HCT116 (cell line): ENCODE results near the gene BTBD6.

Experiments used
- CEBPB ChIP-seq: IDR thresholded peaks from 2 replicates; pipeline ENCODE4 v1.6.1; 2012; ENCODE audit warnings: low read depth
- EZH2 ChIP-seq: fragments of 200-600 bp; sonication (generic); IDR thresholded peaks from 2 replicates; pipeline ENCODE4 v1.6.1; 2017; ENCODE audit warnings: antibody characterized with exemption, mixed run types
- FOSL1 ChIP-seq: IDR thresholded peaks from 2 replicates; pipeline ENCODE4 v1.6.1; 2012; ENCODE audit warnings: low read depth
- POLR2A ChIP-seq: IDR thresholded peaks from 2 replicates; pipeline ENCODE4 v1.7.0; 2011; ENCODE audit warnings: borderline replicate concordance; ENCODE audit not compliant: insufficient read depth, insufficient read length; ENCODE audit errors: extremely low read depth
- POLR2AphosphoS5 ChIP-seq: IDR thresholded peaks from 2 replicates; pipeline ENCODE4 v1.6.1; 2011; ENCODE audit warnings: mild to moderate bottlenecking, low read depth, low read length, moderate library complexity
- RAD21 ChIP-seq: IDR thresholded peaks from 2 replicates; pipeline ENCODE4 v1.6.1; 2012; ENCODE audit warnings: low read depth, mild to moderate bottlenecking
- SP1 ChIP-seq: IDR thresholded peaks from 2 replicates; pipeline ENCODE4 v1.6.1; 2012; ENCODE audit warnings: low read depth
- TF ChIP-seq, protein P1 (sequence below), 3 experiments: fragments of 200-600 bp in 1 of 3; sonication (generic) in 1 of 3; IDR thresholded peaks in 2 of 3; conservative IDR thresholded peaks in 1 of 3; 2 replicates each; pipeline ENCODE4 v1.5.1; 2012 to 2017; ENCODE audit warnings: low read depth in 2 of 3, low read length in 2 of 3, antibody characterized with exemption in 1 of 3, borderline replicate concordance in 1 of 3, control low read depth in 1 of 3, mild to moderate bottlenecking in 1 of 3, mixed read lengths in 1 of 3, mixed run types in 1 of 3, moderate library complexity in 1 of 3; ENCODE audit not compliant: insufficient read depth in 1 of 3
- TF ChIP-seq, protein P2 (sequence below): IDR thresholded peaks from 2 replicates; pipeline ENCODE4 v1.6.1; 2012

DNA sequence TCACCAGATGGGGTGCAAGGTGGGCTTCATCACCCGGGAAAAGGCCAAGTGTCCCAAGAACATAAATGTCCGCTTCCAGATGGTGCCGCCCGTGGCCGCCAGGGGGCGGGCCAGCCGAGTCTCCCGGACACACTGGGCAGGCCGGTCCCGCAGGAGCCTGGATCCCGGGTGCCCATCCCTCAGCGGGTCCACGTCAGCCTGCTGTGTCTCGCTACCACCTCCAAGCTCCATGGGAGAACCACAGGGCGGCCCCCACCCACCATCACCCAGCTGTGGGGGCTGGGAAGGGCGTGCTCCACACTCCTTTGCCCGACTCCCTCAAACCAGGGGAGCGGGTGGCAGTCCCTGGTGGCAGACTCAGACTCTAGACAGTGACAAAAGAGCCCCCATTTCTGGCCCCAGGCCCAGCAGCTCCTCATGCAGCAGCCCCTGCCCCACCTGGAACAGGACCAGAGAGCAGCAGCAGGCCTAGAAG is 45.2 kb upstream of the BTBD6 start:
- TF ChIP-seq SP1 (no peak), POLR2AphosphoS5 (peak; percentile 18; the same call in 1 of the 2 replicates), POLR2A (no peak), RAD21 (no peak), EZH2 (no peak), CEBPB (no peak), FOSL1 (no peak)
- TF ChIP-seq, protein P1, sequence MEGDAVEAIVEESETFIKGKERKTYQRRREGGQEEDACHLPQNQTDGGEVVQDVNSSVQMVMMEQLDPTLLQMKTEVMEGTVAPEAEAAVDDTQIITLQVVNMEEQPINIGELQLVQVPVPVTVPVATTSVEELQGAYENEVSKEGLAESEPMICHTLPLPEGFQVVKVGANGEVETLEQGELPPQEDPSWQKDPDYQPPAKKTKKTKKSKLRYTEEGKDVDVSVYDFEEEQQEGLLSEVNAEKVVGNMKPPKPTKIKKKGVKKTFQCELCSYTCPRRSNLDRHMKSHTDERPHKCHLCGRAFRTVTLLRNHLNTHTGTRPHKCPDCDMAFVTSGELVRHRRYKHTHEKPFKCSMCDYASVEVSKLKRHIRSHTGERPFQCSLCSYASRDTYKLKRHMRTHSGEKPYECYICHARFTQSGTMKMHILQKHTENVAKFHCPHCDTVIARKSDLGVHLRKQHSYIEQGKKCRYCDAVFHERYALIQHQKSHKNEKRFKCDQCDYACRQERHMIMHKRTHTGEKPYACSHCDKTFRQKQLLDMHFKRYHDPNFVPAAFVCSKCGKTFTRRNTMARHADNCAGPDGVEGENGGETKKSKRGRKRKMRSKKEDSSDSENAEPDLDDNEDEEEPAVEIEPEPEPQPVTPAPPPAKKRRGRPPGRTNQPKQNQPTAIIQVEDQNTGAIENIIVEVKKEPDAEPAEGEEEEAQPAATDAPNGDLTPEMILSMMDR (IDR thresholded peaks at IDR 0.05 in 2 of 3, conservative IDR thresholded peaks at IDR 0.05 in 1 of 3; ENCODE audit: borderline replicate concordance in 1 of 3, insufficient read depth in 1 of 3, low read depth in 2 of 3, low read length in 2 of 3): peak in 2 of 3 experiments; percentile 86 to 93; a peak in 4 of 6 replicates
- TF ChIP-seq, protein P2, sequence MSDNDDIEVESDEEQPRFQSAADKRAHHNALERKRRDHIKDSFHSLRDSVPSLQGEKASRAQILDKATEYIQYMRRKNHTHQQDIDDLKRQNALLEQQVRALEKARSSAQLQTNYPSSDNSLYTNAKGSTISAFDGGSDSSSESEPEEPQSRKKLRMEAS: no peak
